NCI-H1436 (cell line): Measurements from ENCODE around the gene LRRTM4.
"Not testable (repeated sequence)": the region's sequence is repeated elsewhere in the genome, so short reads cannot be mapped to it uniquely, and the experiment has no call there.

Source experiments
- DNase-seq: peaks from one replicate; lab custom pipeline; 2025; lab: John Stamatoyannopoulos, UW

LRRTM4 gene

GRCh38 chr2:77164021-77164420 is 358.2 kb downstream of the LRRTM4 start:
- DNase-seq = not testable (repeated sequence)

- DNase-seq = no peak
Measured at GRCh38 chr2:77161009-77161408, 361.2 kb downstream of the LRRTM4 start.

GRCh38 chr2:77156599-77156998 is 365.6 kb downstream of the LRRTM4 start:
- no peak for DNase-seq

- no peak for DNase-seq
Measured at GRCh38 chr2:77155511-77155910, 366.7 kb downstream of the LRRTM4 start.

DNA sequence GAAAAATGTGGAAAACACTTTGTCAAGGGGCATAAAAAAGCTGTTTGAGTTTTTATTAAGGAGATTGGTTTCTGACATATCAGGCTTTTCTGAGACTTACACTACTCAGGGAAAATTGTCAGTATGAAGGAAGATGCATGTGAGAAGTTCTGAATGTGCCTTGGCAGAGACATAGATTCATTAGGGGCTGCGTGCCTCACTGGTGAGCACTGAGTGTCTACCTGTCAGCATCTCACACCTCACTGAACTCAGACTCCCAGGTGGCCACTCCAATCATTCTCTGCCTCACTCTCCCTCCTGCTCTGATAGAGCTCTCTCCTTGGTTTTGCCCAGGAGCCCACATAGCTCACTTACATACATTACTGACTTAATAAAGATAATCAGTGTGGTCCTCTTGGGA is 372.6 kb downstream of the LRRTM4 start:
- no peak for DNase-seq

DNA sequence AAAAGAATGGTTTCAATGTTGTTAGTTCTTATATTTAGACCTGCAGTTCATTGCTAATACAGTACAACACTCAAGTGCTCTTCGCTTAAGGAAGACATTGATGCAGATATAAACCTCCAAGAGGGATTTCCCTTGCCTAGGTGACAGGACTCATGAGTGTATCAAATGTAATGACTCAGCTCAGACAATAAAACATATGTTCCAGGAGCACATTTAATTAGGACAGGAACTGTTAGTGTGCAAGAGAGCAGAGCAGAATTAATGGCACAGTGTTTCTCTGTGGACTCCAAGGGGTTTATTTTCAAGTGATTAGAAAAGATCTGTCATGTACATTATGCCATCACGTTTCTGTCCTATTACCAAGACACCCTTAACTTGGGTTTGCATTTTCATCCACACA is 375.0 kb downstream of the LRRTM4 start:
- no peak for DNase-seq

DNA sequence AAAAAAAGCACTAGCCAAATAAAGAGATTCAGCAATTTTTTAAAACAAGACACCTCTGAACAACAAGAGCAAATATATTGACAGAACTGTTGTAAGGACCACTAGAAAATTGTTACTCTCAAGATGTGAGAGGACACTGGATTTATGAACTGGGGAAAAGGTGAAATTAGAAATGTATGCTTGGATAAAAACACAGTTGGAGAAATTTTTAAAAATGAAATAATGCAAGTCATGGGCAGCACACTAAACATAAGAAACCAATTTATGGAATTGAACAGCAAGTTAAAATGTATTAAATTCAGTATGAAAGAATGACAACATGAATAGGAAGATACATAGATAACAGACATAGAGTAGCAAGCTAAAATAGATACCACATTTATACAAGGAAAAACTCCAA is 377.4 kb downstream of the LRRTM4 start:
- DNase-seq = no peak

- DNase-seq = no peak
Measured at GRCh38 chr2:77142141-77142540, 380.0 kb downstream of the LRRTM4 start.

- not testable (repeated sequence) for DNase-seq
Measured at GRCh38 chr2:77128479-77128878, 393.7 kb downstream of the LRRTM4 start.

DNA sequence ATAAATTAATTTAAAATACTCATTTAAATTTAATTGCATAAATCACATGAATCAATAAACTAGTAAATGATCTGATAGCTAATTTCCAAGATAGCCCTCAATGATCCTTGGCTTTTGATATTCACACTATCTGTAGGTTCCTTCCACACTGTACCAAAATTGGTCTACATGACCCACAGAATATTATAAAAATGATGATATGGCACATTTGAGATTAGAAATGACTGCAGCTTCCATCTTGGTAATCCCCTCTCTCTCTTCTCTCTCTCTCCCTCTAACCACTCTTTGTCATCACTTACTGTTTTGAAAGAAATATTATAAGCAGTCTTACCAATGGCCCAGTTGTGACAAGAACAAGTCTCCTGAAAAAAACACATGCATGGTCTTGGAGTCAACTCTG is 394.8 kb downstream of the LRRTM4 start:
- DNase-seq = no peak

DNA sequence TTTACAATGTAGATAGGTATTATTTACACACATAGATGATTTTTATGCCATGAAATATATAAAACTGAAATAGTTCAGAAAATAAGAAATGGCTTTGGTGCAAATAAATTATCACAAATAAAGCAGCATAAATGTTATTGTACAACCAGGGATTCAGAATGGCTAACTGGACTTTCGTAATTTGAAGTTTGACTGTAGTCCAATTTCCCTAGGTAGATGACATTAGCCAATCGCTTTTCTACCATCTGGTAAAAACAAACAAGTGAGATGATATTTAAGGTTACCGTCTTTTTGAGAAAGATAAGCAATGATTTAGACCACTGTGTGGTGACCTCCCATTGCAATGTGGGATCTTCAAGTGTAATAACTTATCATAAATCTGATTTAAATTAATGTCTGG is 400.7 kb downstream of the LRRTM4 start:
- no peak for DNase-seq

DNA sequence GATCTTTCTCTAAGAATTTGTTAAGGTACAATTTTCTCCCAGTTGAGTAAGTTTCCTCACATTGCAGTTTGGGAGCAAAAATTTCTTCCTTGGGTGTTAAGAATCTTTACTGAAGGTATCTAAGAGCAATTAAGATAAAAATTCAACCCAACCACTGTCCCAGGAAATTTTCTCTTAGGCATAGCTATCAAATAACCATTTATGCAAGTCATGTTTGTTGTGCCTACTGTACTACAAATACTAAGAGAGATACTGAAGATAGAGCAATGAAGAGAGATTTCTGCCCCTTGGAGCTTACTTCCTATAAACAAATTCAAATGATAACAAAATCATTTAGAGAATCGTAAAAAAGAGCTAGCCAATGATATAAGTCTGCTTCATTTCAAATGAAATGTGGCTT is 402.8 kb downstream of the LRRTM4 start:
- DNase-seq = no peak

DNA sequence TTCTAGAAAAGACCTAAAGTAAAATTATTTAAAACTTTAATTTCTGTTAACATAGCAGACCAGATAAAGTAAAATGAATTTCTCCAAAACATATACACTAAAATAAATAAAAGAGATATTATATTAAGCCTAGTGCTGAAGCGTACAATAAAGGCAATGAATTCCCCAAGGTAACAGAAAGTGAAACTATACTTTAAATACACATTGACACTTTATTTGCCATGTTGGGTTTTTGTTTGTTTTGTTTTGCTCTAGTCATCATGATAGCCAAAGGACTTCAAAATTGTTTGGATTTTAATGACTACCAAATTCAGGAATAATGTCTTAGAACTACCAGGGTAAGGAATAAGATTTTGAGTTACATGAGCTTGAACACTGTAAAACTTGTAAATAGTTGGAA is 413.3 kb downstream of the LRRTM4 start:
- no peak for DNase-seq

DNA sequence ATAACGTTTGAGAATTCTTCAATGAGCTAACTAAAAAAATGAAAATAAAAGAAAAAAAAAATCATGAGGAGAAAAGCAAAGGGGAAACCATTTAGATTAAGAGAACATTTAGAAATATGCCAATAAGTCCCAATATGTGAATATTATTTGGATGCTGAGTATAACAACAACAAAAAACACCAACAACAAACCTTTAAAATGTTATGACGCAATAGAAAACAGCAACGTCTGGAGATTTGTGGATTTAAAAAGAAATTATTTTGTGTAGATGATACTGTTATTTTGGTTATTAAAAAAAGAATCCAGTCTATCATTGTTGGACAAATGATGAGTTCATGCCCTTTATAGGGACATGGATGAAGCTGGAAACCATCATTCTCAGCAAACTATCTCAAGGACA is 417.2 kb downstream of the LRRTM4 start:
- DNase-seq = no peak

DNA sequence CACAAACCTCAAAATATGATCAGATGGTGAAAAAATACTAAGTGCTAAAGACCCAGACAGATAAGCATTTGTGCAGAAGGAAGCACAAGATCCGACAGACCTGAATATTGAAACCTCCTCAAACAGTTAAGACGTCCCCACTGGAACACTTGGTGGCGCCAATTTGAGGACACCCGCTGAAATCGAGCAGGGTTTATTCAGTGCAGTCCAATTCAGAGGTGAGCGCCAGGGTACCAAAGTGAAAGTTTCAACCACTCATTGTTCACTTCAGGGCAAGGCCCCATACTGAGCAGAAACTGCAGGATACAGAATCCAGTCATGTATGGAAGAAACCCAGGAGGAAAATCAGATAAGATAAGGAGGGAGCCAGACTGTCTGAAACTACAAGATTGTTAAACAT is 417.6 kb downstream of the LRRTM4 start:
- no peak for DNase-seq

GRCh38 chr2:77102927-77103326 is 419.2 kb downstream of the LRRTM4 start:
- DNase-seq = no peak

DNA sequence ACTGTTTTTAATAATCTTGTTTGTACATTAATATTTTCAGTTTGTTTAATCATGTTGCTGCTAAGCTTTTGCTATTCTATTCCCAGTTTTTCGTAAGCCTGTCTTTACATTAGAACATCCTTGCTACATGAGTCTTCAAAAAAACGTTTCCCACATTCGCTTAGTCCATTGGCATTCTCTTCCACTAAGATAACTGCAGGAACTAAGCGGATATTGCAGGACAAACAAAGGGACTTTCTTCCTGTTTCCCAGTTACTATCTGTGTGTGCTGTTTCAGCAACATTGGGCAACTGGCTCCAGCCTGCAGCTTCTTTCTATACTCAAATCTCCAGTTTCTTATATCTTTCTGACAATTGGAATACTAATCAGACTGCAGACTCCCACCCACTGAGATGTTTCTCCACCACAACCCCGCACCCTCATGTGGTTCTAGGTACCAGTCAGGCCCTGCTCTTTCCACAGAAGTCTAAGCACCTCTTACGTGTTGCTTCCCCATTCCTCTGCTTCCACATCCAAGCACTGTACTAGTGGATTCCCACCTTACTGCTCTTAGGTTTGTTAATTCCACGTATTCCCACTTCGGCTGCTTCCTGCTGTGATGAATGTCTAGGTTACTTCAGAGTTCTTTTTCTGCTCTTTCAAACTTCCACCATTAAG is 420.3 kb downstream of the LRRTM4 start:
- no peak for DNase-seq

DNA sequence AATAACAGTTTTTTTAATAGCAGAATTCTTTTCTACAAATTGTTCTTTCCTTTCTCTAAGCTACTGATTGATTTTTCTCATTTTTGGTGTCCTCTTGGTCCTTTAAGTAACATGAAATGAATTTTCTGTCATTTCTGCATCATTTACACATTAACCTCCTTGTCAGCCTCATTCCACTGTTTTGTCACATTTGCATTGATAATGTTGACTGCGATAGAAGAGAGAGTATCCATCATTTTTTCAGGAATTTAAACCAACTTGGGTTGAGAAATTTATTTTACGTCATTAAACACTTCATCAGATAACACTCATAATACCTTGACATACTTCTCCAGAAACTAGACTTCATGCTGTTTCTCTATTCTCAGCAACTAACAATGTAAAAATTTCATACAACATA is 422.2 kb downstream of the LRRTM4 start:
- no peak for DNase-seq

DNA sequence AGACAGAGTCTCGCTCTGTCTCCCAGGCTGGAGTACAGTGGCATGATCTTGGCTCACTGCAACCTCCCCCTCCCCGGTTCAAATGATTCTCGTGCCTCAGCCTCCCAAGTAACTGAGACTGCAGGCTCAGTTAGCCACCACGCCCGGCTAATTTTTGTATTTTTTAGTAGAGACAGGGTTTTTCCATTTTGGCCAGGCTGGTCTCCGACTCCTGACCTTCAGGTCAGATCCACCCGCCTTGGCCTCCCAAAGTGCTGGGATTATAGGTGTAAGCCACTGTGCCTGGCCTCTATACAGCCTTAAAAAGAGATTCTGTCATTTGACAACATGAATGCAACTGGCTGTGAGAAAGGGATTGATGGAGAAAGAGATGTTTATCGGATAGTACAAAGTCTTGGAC is 426.7 kb downstream of the LRRTM4 start:
- not testable (repeated sequence) for DNase-seq

GRCh38 chr2:77095096-77095495 is 427.1 kb downstream of the LRRTM4 start:
- DNase-seq = no peak

DNA sequence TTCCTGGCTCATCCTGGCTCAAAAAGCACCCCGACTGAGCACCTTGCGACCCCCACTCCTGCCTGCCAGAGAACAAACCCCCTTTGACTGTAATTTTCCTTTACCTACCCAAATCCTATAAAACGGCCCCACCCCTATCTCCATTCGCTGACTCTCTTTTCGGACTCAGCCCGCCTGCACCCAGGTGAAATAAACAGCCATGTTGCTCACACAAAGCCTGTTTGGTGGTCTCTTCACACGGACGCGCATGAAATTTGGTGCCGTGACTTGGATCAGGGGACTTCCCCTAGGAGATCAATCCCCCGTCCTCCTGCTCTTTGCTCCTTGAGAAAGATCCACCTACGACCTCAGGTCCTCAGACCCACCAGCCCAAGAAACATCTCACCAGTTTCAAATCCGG is 433.8 kb downstream of the LRRTM4 start:
- not testable (repeated sequence) for DNase-seq

- no peak for DNase-seq
Measured at GRCh38 chr2:77087987-77088414, 434.2 kb downstream of the LRRTM4 start.

GRCh38 chr2:77086478-77086877 is 435.7 kb downstream of the LRRTM4 start:
- DNase-seq = no peak

DNA sequence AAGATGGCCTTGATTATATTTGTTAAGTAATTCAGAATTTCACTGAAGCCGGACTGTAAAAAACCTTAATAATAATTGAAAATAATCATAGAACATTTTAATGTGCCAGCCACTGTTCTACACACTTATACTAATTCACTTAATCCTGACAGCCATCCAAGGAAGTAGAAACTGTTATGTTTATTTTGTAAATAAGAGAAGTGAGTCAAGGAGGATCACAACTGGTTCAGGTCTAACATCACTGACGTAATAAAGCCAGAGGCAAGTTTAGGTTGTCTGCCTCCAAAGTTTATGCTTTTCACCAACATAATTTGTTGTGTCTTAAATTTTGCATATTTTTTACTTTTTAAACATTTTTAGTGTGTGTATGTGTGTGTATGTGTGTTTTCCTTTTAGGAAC is 436.1 kb downstream of the LRRTM4 start:
- DNase-seq = no peak

- DNase-seq = no peak
Measured at GRCh38 chr2:77085561-77085960, 436.6 kb downstream of the LRRTM4 start.
